ENCODE data around the gene SRP72. TPM values are rescaled to one million over a fixed set of nuclear protein-coding genes. Genes with fewer than 3 reads are reported as not detected.

Gene SRP72
- total RNA-seq, 1 experiment from 2014 or later = 92.4 TPM

- intact Hi-C loops (cut with micrococcal nuclease; ENCODE audit: unreplicated experiment) = no loop called here
- POLR2A ChIA-PET (ENCODE audit: unreplicated experiment) = interaction anchor here (0.6 kb wide), 1 partner anchor 61 kb away, joined by 3 read pairs; no protein-coding TSS in a partner anchor
- no peak overlapping the region for H3K27ac ChIP-seq
Observed at GRCh38 chr4:56512166-56512565, 44.7 kb downstream of the SRP72 start.

GRCh38 chr4:56513517-56513916 lies 46.1 kb downstream of the SRP72 start:
- DNase-seq = no peak
- Histone ChIP-seq H3K27ac (no peak overlapping the region), H3K9me3 (ENCODE audit: insufficient read depth, low read depth) (no peaks in the 10 kb centered on the region), H3K4me2 (no peak overlapping the region), H3K4me1 (replicated peaks; ENCODE audit: insufficient read depth) (no peaks in the 10 kb centered on the region), H3K4me3 (no peak overlapping the region), H3K36me3 (ENCODE audit: low read depth) (no peaks in the 10 kb centered on the region), H2AFZ (no peak overlapping the region), H3K9me2 (ENCODE audit: insufficient read depth) (no peaks in the 10 kb centered on the region), H3K79me2 (ENCODE audit: low read depth) (no peaks in the 10 kb centered on the region), H3K27me3 (ENCODE audit: insufficient read depth, low read depth) (no peaks in the 10 kb centered on the region), H4K20me1 (ENCODE audit: insufficient read depth) (no peaks in the 10 kb centered on the region), H3F3A (ENCODE audit: insufficient read depth, low read depth) (no peaks in the 10 kb centered on the region)
- intact Hi-C loops (cut with micrococcal nuclease; ENCODE audit: unreplicated experiment) = no loop called here
- POLR2A ChIA-PET (ENCODE audit: unreplicated experiment) = no interaction called here
- TF ChIP-seq EZH2 (IDR thresholded peaks at IDR 0.05; ENCODE audit: low read depth) (no peak), CTCF (conservative IDR thresholded peaks at IDR 0.05) (no peak)
- CTCF ChIA-PET = no interaction called here
- BruUV-seq (replicated peaks) = no TSS peak

More at GRCh38 chr4:56512166-56512565, 44.7 kb downstream of the SRP72 start:
- CTCF ChIA-PET = no interaction called here
- H3K4me3 ChIP-seq = no peak overlapping the region
- H3K36me3 ChIP-seq (ENCODE audit: low read depth) = no peaks in the 10 kb centered on the region
- no peaks in the 10 kb centered on the region for H3K79me2 ChIP-seq (ENCODE audit: low read depth)
- no peak overlapping the region for H3K4me2 ChIP-seq
- H3K27me3 ChIP-seq (ENCODE audit: insufficient read depth, low read depth) = no peaks in the 10 kb centered on the region
- TF ChIP-seq EZH2 (IDR thresholded peaks at IDR 0.05; ENCODE audit: low read depth) (no peak), CTCF (conservative IDR thresholded peaks at IDR 0.05) (no peak)
- no peaks in the 10 kb centered on the region for H3K9me3 ChIP-seq (ENCODE audit: insufficient read depth, low read depth)
- no peaks in the 10 kb centered on the region for H3K4me1 ChIP-seq (replicated peaks; ENCODE audit: insufficient read depth)
- H3F3A ChIP-seq (ENCODE audit: insufficient read depth, low read depth) = no peaks in the 10 kb centered on the region
- no peak overlapping the region for H2AFZ ChIP-seq
- no peaks in the 10 kb centered on the region for H4K20me1 ChIP-seq (ENCODE audit: insufficient read depth)
- no peak for DNase-seq
- no TSS peak for BruUV-seq (replicated peaks)
- H3K9me2 ChIP-seq (ENCODE audit: insufficient read depth) = no peaks in the 10 kb centered on the region

GRCh38 chr4:56530269-56531148 lies 63.1 kb downstream of the SRP72 start:
- Histone ChIP-seq H3K27me3 (ENCODE audit: insufficient read depth, low read depth) (no peaks in the 10 kb centered on the region), H3K79me2 (ENCODE audit: low read depth) (no peaks in the 10 kb centered on the region), H3K4me1 (replicated peaks; ENCODE audit: insufficient read depth) (0 out of 2 replicates have a peak, but pooled peaks cover 5% of the 10 kb centered on the region), H3K27ac (no peak overlapping the region), H2AFZ (peak overlapping the region; percentile 97), H3K4me2 (peak overlapping the region; percentile 87), H3K9me2 (ENCODE audit: insufficient read depth) (no peaks in the 10 kb centered on the region), H3K4me3 (peak overlapping the region; percentile 73), H4K20me1 (ENCODE audit: insufficient read depth) (no peaks in the 10 kb centered on the region), H3K9me3 (ENCODE audit: insufficient read depth, low read depth) (no peaks in the 10 kb centered on the region), H3K36me3 (ENCODE audit: low read depth) (no peaks in the 10 kb centered on the region), H3F3A (ENCODE audit: insufficient read depth, low read depth) (no peaks in the 10 kb centered on the region; the same call in 1 of the 2 replicates)
- ChIA-PET POLR2A (ENCODE audit: unreplicated experiment) (interaction anchor here (0.6 to 0.7 kb wide), 2 partner anchors 14 to 62 kb away, joined by 3 to 5 read pairs; no protein-coding TSS in a partner anchor), CTCF (no interaction called here)
- TSS peak; percentile 71 for BruUV-seq (replicated peaks)
- DNase-seq = peak; percentile 38 to 60
- no peak for TF ChIP-seq CTCF (conservative IDR thresholded peaks at IDR 0.05)
- no peak for TF ChIP-seq EZH2 (IDR thresholded peaks at IDR 0.05; ENCODE audit: low read depth)
- intact Hi-C loops (cut with micrococcal nuclease; ENCODE audit: unreplicated experiment) = no loop called here

All from PC-9 (cell line).